ENCODE results near the gene ADAMTSL1.

DNA sequence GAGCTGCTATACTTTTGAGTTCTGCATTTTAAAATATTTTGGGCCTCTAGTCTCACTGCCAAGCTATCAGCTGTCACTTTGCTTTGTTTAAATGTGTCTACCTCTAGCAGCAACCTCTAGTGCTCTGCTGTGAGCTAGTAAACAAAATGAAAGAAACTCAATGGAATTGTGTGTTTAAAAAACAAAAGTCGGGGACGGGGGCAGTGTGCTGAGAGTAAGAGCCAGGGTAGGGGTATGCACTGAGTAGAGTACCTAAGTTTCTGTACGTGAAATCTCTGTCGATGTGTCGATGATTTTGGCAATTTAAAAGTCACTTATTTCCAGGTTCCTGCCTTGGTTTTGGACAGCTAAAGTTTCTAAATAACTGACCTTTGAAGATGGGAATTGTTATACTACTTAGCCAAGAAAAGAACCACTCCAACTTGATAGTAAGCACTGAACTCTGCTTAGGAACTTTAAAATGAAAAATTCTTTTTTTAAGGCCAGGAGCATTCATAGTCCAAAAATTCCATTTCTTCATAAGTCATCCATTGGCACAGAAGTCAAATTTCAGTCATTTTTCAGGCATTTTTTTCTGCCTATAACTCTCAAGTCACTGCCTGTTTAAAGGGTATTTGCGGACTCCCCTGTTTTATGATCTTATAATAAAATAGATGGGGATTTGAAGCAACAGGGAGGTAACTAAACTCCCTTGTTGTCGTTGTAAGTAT, 447.6 kb downstream of the ADAMTSL1 start:
- TF ChIP-seq, protein P1, sequence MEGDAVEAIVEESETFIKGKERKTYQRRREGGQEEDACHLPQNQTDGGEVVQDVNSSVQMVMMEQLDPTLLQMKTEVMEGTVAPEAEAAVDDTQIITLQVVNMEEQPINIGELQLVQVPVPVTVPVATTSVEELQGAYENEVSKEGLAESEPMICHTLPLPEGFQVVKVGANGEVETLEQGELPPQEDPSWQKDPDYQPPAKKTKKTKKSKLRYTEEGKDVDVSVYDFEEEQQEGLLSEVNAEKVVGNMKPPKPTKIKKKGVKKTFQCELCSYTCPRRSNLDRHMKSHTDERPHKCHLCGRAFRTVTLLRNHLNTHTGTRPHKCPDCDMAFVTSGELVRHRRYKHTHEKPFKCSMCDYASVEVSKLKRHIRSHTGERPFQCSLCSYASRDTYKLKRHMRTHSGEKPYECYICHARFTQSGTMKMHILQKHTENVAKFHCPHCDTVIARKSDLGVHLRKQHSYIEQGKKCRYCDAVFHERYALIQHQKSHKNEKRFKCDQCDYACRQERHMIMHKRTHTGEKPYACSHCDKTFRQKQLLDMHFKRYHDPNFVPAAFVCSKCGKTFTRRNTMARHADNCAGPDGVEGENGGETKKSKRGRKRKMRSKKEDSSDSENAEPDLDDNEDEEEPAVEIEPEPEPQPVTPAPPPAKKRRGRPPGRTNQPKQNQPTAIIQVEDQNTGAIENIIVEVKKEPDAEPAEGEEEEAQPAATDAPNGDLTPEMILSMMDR (conservative IDR thresholded peaks at IDR 0.05 in 1 of 2, IDR thresholded peaks at IDR 0.05 in 1 of 2; ENCODE audit: extremely low read depth in 1 of 2, insufficient read depth in 1 of 2, low read depth in 1 of 2, low read length in 2 of 2), result no peak
- no peak for TF ChIP-seq EZH2 (IDR thresholded peaks at IDR 0.05; ENCODE audit: borderline replicate concordance, low read length)

Measured in mammary epithelial cell (primary cell).